ENCODE measurements around the gene USP34. TPM values are rescaled to one million over a fixed set of nuclear protein-coding genes. Genes with fewer than 3 reads are reported as not detected.
"Not testable (repeated sequence)": the region's sequence is repeated elsewhere in the genome, so short reads cannot be mapped to it uniquely, and the experiment has no call there.

The USP34 gene
- total RNA-seq, 1 donor from 2014 or later: 104 TPM

GRCh38 chr2:61210332-61210981 lies 260.4 kb downstream of the USP34 start:
- H3K9me3 Mint-ChIP-seq (ENCODE audit: unreplicated experiment): no peaks in the 10 kb centered on the region
- no peak for DNase-seq
- no peaks in the 10 kb centered on the region for H3K27me3 Mint-ChIP-seq (ENCODE audit: unreplicated experiment)
- no peak for TF ChIP-seq CTCF (IDR thresholded peaks at IDR 0.05; ENCODE audit: partially characterized antibody, unreplicated experiment)
- no peaks in the 10 kb centered on the region for H3K4me1 Mint-ChIP-seq (ENCODE audit: low read depth, unreplicated experiment)
- no peak overlapping the region for H3K27ac Mint-ChIP-seq (ENCODE audit: unreplicated experiment)
- no peaks in the 10 kb centered on the region for H3K36me3 Mint-ChIP-seq (ENCODE audit: unreplicated experiment)
- H3K4me3 Mint-ChIP-seq (ENCODE audit: unreplicated experiment): no peak overlapping the region

DNA sequence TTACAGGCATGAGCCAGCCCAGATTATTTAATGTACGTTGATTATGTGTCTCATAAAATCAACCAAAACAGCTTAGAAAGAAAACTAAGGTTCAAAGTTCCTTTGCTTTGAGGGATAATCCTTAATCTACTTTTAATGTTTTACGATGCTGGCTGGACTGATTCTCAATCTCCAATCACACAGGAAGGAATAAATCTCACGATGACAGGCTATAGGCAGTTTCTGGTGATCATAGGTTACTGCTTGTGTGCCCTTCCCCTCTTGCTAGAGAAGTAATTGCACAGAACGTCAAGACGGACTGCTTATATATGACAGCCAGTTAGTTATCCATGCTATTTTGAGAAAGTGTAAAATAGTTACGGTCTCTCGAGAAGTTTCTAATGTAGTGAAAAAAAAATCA lies 265.8 kb downstream of the USP34 start:
- H3K36me3 Mint-ChIP-seq (ENCODE audit: unreplicated experiment): no peaks in the 10 kb centered on the region
- H3K27me3 Mint-ChIP-seq (ENCODE audit: unreplicated experiment): no peaks in the 10 kb centered on the region
- H3K27ac Mint-ChIP-seq (ENCODE audit: unreplicated experiment): no peak overlapping the region

GRCh38 chr2:61196671-61197070 lies 274.2 kb downstream of the USP34 start:
- Mint-ChIP-seq H3K36me3 (ENCODE audit: unreplicated experiment) (no peaks in the 10 kb centered on the region), H3K4me3 (ENCODE audit: unreplicated experiment) (no peak overlapping the region), H3K27ac (ENCODE audit: unreplicated experiment) (no peak overlapping the region), H3K9me3 (ENCODE audit: unreplicated experiment) (no peaks in the 10 kb centered on the region), H3K4me1 (ENCODE audit: low read depth, unreplicated experiment) (no peaks in the 10 kb centered on the region), H3K27me3 (ENCODE audit: unreplicated experiment) (no peaks in the 10 kb centered on the region)
- TF ChIP-seq CTCF (IDR thresholded peaks at IDR 0.05; ENCODE audit: partially characterized antibody, unreplicated experiment): no peak
- no peak for DNase-seq

More for the DNA sequence above, 265.8 kb downstream of the USP34 start:
- Mint-ChIP-seq H3K4me3 (ENCODE audit: unreplicated experiment) (no peak overlapping the region), H3K4me1 (ENCODE audit: low read depth, unreplicated experiment) (no peaks in the 10 kb centered on the region), H3K9me3 (ENCODE audit: unreplicated experiment) (no peaks in the 10 kb centered on the region)
- no peak for TF ChIP-seq CTCF (IDR thresholded peaks at IDR 0.05; ENCODE audit: partially characterized antibody, unreplicated experiment)
- no peak for DNase-seq

GRCh38 chr2:61194646-61195045 lies 276.2 kb downstream of the USP34 start:
- not testable (repeated sequence) for H3K27me3 Mint-ChIP-seq (ENCODE audit: unreplicated experiment); H3K36me3 Mint-ChIP-seq (ENCODE audit: unreplicated experiment); H3K4me1 Mint-ChIP-seq (ENCODE audit: low read depth, unreplicated experiment); H3K9me3 Mint-ChIP-seq (ENCODE audit: unreplicated experiment); H3K4me3 Mint-ChIP-seq (ENCODE audit: unreplicated experiment); H3K27ac Mint-ChIP-seq (ENCODE audit: unreplicated experiment); DNase-seq

DNA sequence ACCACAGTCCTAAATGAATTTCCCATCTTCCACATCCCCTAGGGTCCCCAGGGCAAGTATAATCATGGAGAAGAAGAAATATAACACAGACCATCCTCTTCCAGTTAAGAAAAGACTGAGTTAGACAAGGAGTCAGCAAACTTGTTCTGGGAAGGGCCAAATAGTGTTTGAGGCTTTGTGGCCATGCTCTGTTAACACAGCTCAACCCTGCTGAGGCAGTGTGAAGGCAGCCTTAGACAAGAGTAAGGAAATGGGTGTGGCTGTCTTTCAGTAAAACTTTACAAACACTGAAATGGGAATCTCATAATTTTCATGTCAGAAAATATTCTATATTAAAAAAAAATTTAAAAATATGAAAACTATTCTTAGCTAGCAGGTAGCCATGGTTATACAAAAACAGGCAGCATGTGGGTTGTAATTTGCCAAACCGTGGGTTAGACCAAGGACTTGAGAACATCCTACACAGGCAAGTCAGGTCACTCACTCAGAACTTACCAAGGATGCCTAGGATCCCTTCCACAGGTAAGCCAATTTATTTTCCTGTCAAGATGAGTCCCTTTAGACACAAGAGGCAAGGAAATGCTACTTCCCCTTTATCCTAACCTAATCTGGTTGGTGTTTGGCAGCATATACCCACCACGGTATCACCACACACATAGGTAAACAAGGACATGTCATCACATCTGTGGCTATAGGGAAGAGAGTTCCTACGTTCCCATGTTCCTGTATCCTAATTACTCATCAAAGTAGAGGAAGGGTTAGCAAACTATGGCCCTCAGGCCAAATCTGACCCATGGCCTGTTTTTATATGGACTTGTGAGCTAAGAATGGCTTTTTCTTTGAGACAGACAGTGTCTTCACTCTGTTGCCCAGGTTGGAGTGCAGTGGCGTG lies 277.0 kb downstream of the USP34 start:
- no peaks in the 10 kb centered on the region for H3K36me3 Mint-ChIP-seq (ENCODE audit: unreplicated experiment)
- H3K4me1 Mint-ChIP-seq (ENCODE audit: low read depth, unreplicated experiment): no peaks in the 10 kb centered on the region
- no peak for TF ChIP-seq CTCF (IDR thresholded peaks at IDR 0.05; ENCODE audit: partially characterized antibody, unreplicated experiment)
- no peaks in the 10 kb centered on the region for H3K9me3 Mint-ChIP-seq (ENCODE audit: unreplicated experiment)
- H3K4me3 Mint-ChIP-seq (ENCODE audit: unreplicated experiment): no peak overlapping the region
- DNase-seq: no peak
- H3K27ac Mint-ChIP-seq (ENCODE audit: unreplicated experiment): no peak overlapping the region
- H3K27me3 Mint-ChIP-seq (ENCODE audit: unreplicated experiment): no peaks in the 10 kb centered on the region
